ENCODE measurements around the gene ATP5ME. TPM values are rescaled to one million over a fixed set of nuclear protein-coding genes. Genes with fewer than 3 reads are reported as not detected.

ATP5ME gene
- total and polyA plus RNA-seq, 2 donors = 492 to 602 TPM

DNA sequence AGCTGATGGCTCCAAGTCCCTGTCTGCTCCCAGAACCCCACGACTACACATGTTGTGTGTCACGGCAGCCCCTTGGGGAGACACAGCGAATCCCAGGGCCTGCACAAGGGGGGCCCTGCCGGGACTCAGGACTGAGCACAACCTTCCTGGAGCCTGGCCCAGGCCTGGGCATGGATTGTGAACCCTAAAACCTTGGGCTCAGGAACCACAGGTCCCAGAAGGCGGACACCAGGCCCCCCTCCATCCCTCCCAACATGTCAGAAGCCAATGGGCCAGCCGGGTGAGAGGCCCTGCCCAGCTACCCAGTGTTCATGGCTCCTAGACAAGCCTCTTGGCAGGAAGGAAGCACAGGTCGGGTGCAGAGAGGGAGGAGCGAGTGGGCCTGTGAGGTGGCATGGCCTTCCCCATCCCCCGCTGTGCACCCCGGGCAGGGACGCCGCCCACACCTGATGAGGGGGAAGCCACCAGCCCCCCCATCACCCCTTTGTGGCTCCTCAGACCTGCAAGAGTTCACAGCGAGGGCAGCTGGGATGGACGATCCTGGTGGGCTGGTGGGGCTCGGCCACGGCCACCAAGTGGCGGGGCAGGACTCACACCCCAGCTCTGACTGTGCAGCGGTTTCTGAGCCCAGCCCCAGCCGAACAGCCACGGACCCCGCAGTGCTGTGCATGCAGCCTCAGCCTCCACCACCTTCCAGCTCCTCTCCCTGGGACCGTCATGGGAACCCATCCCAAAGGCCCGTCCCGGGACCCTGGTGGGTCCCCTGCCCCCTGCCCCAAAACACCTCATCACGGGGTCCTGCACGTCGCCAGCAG lies 45.0 kb downstream of the ATP5ME start:
- Histone ChIP-seq H3K27ac (ENCODE audit: low read depth in 1 of 2, low read length in 1 of 2) (no peak overlapping the region), H3K27me3 (ENCODE audit: control insufficient read depth in 2 of 2, insufficient read depth in 1 of 2, low read length in 1 of 2) (no peaks in the 10 kb centered on the region), H3K4me3 (ENCODE audit: low read length in 2 of 2) (no peak overlapping the region), H3K9me3 (ENCODE audit: control insufficient read depth in 2 of 2, insufficient read depth in 1 of 2, low read length in 1 of 2) (peaks cover 1 to 17% of the 10 kb centered on the region in 2 donors), H3K4me1 (ENCODE audit: control insufficient read depth in 2 of 2, insufficient read depth in 2 of 2, low read length in 2 of 2) (peaks cover 0 to 3% of the 10 kb centered on the region in 2 donors), H3K36me3 (ENCODE audit: control insufficient read depth in 2 of 2, insufficient read depth in 2 of 2, low read length in 1 of 2) (no peaks in the 10 kb centered on the region)
- DNase-seq (ENCODE audit: low read depth in 6 of 9, low spot score in 9 of 9) = no peak
- WGBS = 92% methylated on average over 27 of the region's 27 CpGs

DNA sequence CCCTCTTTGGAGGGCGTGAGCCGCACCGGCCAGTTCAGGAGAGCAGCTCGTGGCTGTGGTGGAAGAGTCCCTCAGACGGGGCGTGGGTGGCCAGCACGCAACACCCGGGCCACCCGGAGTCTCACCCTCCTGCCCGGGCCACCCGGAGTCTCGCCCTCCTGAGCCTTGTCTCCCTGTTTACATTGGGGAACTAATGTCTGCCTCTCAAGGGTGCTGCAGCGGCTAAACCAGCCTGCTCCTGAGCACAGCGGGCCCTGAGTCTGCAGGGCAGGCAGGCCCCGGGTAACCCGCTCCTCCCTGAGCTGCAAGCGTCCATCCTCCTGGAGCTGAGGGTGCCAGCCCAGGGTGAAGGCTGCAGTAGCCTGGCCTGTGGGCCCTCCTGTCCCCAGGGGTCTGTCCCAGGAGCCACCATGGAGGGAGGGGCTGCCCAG lies 45.8 kb downstream of the ATP5ME start:
- no peaks in the 10 kb centered on the region for H3K27me3 ChIP-seq (ENCODE audit: control insufficient read depth in 2 of 2, insufficient read depth in 1 of 2, low read length in 1 of 2)
- no peak overlapping the region for H3K4me3 ChIP-seq (ENCODE audit: low read length in 2 of 2)
- H3K4me1 ChIP-seq (ENCODE audit: control insufficient read depth in 2 of 2, insufficient read depth in 2 of 2, low read length in 2 of 2) = peaks cover 0 to 3% of the 10 kb centered on the region in 2 donors
- peaks cover 1 to 13% of the 10 kb centered on the region in 2 donors for H3K9me3 ChIP-seq (ENCODE audit: control insufficient read depth in 2 of 2, insufficient read depth in 1 of 2, low read length in 1 of 2)
- H3K27ac ChIP-seq (ENCODE audit: low read depth in 1 of 2, low read length in 1 of 2) = no peak overlapping the region
- 97% methylated on average over 17 of the region's 17 CpGs for whole genome bisulfite sequencing
- DNase-seq (ENCODE audit: low read depth in 6 of 9, low spot score in 9 of 9) = no peak
- H3K36me3 ChIP-seq (ENCODE audit: control insufficient read depth in 2 of 2, insufficient read depth in 2 of 2, low read length in 1 of 2) = no peaks in the 10 kb centered on the region

DNA sequence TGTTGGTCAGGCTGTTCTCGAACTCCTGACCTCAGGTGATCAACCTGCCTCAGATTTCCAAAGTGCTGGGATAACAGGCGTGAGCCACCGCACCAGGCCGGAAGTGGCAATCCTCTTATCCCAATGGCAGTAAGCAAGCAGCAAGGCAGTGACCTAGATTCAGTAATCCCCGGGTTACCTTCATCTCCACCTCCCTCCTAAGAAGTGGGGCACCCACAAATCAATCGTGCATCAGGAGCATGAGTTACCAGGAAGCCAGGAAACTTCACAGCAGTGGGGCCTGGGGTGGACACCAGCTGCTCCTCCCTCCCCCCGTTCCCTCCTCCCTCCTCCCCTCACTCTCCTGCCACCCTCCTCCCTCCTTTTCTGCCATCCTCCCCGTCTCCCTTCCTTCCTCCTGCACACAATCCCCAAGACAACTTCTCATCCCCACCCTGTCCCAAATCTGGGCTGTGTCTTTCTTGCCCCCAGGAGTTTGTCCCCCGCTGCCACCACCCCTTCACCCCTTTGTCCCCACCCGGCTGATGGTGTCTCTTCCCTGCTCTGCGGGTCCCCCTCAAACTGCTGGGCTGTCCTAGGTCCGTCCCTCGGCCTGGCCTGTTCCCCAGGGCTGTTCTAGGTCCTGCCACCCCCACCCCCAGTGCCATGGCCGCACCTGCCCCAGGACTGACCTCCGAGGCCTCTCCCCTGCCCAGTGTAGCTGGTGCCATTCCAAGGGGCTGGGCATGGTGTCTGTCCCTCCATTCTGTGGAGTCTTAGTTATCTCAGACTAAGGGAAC lies 46.5 kb downstream of the ATP5ME start:
- Histone ChIP-seq H3K9me3 (ENCODE audit: control insufficient read depth in 2 of 2, insufficient read depth in 1 of 2, low read length in 1 of 2) (peaks cover 0 to 9% of the 10 kb centered on the region in 2 donors), H3K4me3 (ENCODE audit: low read length in 2 of 2) (no peak overlapping the region), H3K27ac (ENCODE audit: low read depth in 1 of 2, low read length in 1 of 2) (no peak overlapping the region), H3K36me3 (ENCODE audit: control insufficient read depth in 2 of 2, insufficient read depth in 2 of 2, low read length in 1 of 2) (no peaks in the 10 kb centered on the region), H3K27me3 (ENCODE audit: control insufficient read depth in 2 of 2, insufficient read depth in 1 of 2, low read length in 1 of 2) (no peaks in the 10 kb centered on the region), H3K4me1 (ENCODE audit: control insufficient read depth in 2 of 2, insufficient read depth in 2 of 2, low read length in 2 of 2) (peaks cover 0 to 3% of the 10 kb centered on the region in 2 donors)
- WGBS = 90% methylated on average over 14 of the region's 15 CpGs
- DNase-seq (ENCODE audit: low read depth in 6 of 9, low spot score in 9 of 9) = no peak

DNA sequence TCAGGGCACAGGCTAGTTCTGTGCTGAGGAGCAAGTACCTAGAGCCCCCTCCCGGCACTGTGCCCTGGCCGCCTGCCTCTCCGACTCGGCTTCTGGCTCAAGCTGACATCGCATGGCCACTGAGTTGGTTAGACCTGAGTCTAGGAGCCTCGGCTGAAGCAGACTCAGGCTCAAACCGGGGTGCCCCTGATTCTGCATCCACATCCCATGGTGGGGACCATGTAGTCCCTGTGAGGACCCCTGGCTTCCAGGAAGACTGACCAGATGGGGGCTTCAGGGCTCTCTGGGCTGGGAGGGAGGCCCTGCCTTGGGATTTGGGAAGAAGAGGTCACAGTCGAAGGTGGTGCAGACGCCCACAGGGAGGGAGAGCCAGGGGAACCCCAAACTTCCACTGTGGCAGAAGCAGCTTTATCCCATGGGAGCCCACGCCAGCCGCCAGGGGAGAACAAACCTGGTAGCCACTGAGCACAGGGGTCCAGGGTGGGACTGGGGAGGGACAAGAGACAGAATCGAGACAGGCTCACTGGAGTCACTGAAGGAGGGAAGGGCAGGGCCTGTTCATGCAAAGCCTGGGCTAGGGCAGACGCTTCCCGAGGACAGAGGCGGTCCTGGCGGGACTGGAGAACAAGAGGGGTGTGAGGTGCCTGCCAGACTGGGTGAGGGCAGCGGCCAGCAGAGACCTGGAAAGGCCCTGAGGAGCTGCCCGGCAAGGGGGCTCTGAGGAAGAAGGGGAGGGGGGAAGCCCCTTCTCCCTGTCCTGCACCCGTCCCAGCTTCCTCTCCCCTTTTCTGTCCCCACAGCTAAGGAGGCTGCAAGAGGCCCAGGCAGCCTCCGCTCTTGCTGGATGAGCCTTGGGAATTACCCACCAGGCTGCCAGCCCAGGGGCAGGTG lies 47.6 kb downstream of the ATP5ME start:
- Histone ChIP-seq H3K4me3 (ENCODE audit: low read length in 2 of 2) (no peak overlapping the region), H3K36me3 (ENCODE audit: control insufficient read depth in 2 of 2, insufficient read depth in 2 of 2, low read length in 1 of 2) (no peaks in the 10 kb centered on the region), H3K27ac (ENCODE audit: low read depth in 1 of 2, low read length in 1 of 2) (no peak overlapping the region), H3K27me3 (ENCODE audit: control insufficient read depth in 2 of 2, insufficient read depth in 1 of 2, low read length in 1 of 2) (no peaks in the 10 kb centered on the region), H3K9me3 (ENCODE audit: control insufficient read depth in 2 of 2, insufficient read depth in 1 of 2, low read length in 1 of 2) (peaks cover 0 to 4% of the 10 kb centered on the region in 2 donors), H3K4me1 (ENCODE audit: control insufficient read depth in 2 of 2, insufficient read depth in 2 of 2, low read length in 2 of 2) (peaks cover 0 to 3% of the 10 kb centered on the region in 2 donors)
- DNase-seq (ENCODE audit: low read depth in 6 of 9, low spot score in 9 of 9) = no peak
- WGBS = 90% methylated on average over 20 of the region's 20 CpGs

DNA sequence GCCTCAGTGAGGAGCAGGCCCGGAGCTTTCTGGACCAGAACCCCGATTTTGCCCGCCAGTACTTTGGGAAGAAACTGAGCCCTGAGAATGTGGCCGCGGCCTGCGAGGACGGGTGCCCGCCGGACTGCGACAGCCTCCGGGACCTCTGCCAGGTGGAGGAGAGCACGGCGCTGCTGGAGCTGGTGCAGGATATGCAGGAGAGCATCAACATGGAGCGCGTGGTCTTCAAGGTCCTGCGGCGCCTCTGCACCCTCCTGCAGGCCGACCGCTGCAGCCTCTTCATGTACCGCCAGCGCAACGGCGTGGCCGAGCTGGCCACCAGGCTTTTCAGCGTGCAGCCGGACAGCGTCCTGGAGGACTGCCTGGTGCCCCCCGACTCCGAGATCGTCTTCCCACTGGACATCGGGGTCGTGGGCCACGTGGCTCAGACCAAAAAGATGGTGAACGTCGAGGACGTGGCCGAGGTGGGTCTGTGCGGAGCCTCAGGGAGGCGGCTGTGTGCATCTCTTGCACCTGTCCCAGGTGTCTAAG lies 48.4 kb downstream of the ATP5ME start:
- no peaks in the 10 kb centered on the region for H3K36me3 ChIP-seq (ENCODE audit: control insufficient read depth in 2 of 2, insufficient read depth in 2 of 2, low read length in 1 of 2)
- WGBS = 96% methylated on average over 39 of the region's 39 CpGs
- no peak overlapping the region for H3K4me3 ChIP-seq (ENCODE audit: low read length in 2 of 2)
- H3K27me3 ChIP-seq (ENCODE audit: control insufficient read depth in 2 of 2, insufficient read depth in 1 of 2, low read length in 1 of 2) = no peaks in the 10 kb centered on the region
- no peak overlapping the region for H3K27ac ChIP-seq (ENCODE audit: low read depth in 1 of 2, low read length in 1 of 2)
- DNase-seq (ENCODE audit: low read depth in 6 of 9, low spot score in 9 of 9) = no peak
- peaks cover 0 to 4% of the 10 kb centered on the region in 2 donors for H3K9me3 ChIP-seq (ENCODE audit: control insufficient read depth in 2 of 2, insufficient read depth in 1 of 2, low read length in 1 of 2)
- H3K4me1 ChIP-seq (ENCODE audit: control insufficient read depth in 2 of 2, insufficient read depth in 2 of 2, low read length in 2 of 2) = peaks cover 0 to 3% of the 10 kb centered on the region in 2 donors

DNA sequence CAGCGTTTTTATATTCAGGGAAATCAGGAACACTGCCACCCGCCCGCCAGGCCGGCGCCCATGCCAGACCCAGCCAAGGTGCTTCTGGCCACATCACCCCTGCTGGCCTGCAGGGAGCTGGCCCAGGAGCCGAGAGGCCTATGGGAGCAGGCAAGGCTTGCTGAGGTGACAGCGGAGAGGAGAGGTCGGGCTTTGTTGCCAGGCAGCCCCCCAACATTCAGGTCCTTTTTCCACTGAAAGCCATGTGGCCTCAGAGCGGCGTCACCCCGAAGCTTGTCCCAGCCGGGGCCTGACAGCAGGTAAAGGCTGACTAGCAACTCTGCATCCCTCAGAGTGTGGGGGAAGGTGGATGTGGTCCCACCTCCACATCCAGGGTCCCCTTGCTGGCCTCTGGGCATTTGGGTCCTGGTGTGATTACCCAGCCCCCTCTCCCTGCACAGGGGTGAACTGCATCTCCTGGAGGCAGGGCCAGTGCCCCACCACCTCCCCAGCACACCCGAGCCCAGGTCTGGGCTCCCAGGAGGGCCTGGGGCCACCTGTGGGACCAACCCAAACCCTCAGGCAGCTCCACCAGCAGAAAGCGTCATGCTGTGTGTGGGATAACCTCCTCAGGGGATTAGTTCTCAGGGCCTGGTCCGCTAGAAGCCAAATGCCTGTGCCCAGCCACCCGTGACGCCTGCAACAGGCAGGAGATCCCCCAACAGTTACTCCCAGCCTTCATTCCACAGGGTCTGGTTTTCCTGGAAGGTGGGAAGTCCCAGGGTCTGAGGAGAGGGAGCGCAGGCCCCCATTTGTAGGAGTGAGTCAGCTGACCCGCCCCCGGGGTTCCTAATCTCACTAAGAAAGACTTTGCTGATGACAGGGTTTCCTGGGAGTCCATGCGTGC lies 49.1 kb downstream of the ATP5ME start, which contains the start of gene PDE6B:
Gene PDE6B (plus strand): TSS at position 869 of the 886 bp plus-strand sequence. CDS start 54 bp downstream, outside the sequence.
- peaks cover 0 to 3% of the 10 kb centered on the region in 2 donors for H3K4me1 ChIP-seq (ENCODE audit: control insufficient read depth in 2 of 2, insufficient read depth in 2 of 2, low read length in 2 of 2)
- WGBS = 92% methylated on average over 21 of the region's 21 CpGs
- peaks cover 0 to 7% of the 10 kb centered on the region in 2 donors for H3K9me3 ChIP-seq (ENCODE audit: control insufficient read depth in 2 of 2, insufficient read depth in 1 of 2, low read length in 1 of 2)
- no peak for DNase-seq (ENCODE audit: low read depth in 6 of 9, low spot score in 9 of 9)
- H3K27ac ChIP-seq (ENCODE audit: low read depth in 1 of 2, low read length in 1 of 2) = no peak within 1 kb of the TSS
- no peak within 1 kb of the TSS for H3K4me3 ChIP-seq (ENCODE audit: low read length in 2 of 2)
- no peaks in the 10 kb centered on the region for H3K27me3 ChIP-seq (ENCODE audit: control insufficient read depth in 2 of 2, insufficient read depth in 1 of 2, low read length in 1 of 2)
- H3K36me3 ChIP-seq (ENCODE audit: control insufficient read depth in 2 of 2, insufficient read depth in 2 of 2, low read length in 1 of 2) = no peaks in the 10 kb centered on the region

DNA sequence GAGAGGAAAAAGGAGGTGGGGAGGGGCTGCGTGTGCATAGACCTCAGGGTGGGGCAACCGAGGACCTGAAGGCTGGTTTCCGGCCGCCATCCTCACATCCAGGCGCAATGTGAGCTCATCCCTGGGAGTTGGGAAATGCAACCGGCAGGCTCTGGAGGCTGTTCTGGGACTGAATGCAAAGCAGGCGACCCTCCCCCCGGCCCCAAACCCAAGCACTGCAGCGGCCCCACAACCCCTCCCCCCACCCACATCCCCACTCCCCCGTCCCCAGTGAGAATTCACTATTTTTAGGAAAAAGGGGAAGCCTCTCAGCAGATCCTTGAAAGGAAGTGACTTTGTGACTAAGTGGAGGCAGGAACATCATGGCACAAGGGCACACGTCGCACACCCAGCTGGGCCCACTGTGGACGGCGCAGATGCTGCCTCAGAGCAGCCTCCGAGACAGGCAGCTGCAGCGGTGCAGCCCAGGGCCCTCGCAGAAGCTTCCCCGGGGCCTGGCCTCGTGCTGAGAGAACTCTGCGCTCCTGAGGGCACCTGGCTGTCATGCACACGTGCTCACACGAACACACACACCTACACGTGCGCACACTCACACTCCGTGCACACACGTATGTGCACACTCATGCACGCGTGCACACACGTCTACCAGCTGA lies 50.0 kb downstream of the ATP5ME start:
- DNase-seq (ENCODE audit: low read depth in 6 of 9, low spot score in 9 of 9) = no peak
- WGBS = 49% methylated on average over 29 of the region's 29 CpGs
- Histone ChIP-seq H3K4me3 (ENCODE audit: low read length in 2 of 2) (no peak overlapping the region), H3K27me3 (ENCODE audit: control insufficient read depth in 2 of 2, insufficient read depth in 1 of 2, low read length in 1 of 2) (no peaks in the 10 kb centered on the region), H3K27ac (ENCODE audit: low read depth in 1 of 2, low read length in 1 of 2) (no peak overlapping the region), H3K36me3 (ENCODE audit: control insufficient read depth in 2 of 2, insufficient read depth in 2 of 2, low read length in 1 of 2) (no peaks in the 10 kb centered on the region), H3K9me3 (ENCODE audit: control insufficient read depth in 2 of 2, insufficient read depth in 1 of 2, low read length in 1 of 2) (peaks cover 0 to 7% of the 10 kb centered on the region in 2 donors), H3K4me1 (ENCODE audit: control insufficient read depth in 2 of 2, insufficient read depth in 2 of 2, low read length in 2 of 2) (peaks cover 0 to 3% of the 10 kb centered on the region in 2 donors)

Measured in thymus (tissue), 11 donors.